ENCODE results near the gene KSR1.
"Not testable (repeated sequence)": the region's sequence is repeated elsewhere in the genome, so short reads cannot be mapped to it uniquely, and the experiment has no call there.

KSR1 gene

GRCh38 chr17:27496971-27497370 lies 40.7 kb downstream of the KSR1 start:
- no peak overlapping the region for H3K4me3 ChIP-seq (ENCODE audit: low read depth, low read length)
- TF ChIP-seq CTCF (IDR thresholded peaks at IDR 0.05; ENCODE audit: borderline replicate concordance, insufficient read depth, low read depth, low read length), result no peak

GRCh38 chr17:27497696-27498095 lies 41.4 kb downstream of the KSR1 start:
- H3K4me3 ChIP-seq (ENCODE audit: low read depth, low read length), result no peak overlapping the region
- TF ChIP-seq CTCF (IDR thresholded peaks at IDR 0.05; ENCODE audit: borderline replicate concordance, insufficient read depth, low read depth, low read length), result no peak

GRCh38 chr17:27498615-27499309 lies 42.5 kb downstream of the KSR1 start:
- no peak overlapping the region for H3K4me3 ChIP-seq (ENCODE audit: low read depth, low read length)
- no peak for TF ChIP-seq CTCF (IDR thresholded peaks at IDR 0.05; ENCODE audit: borderline replicate concordance, insufficient read depth, low read depth, low read length)

- H3K4me3 ChIP-seq (ENCODE audit: low read depth, low read length), result no peak overlapping the region
- no peak for TF ChIP-seq CTCF (IDR thresholded peaks at IDR 0.05; ENCODE audit: borderline replicate concordance, insufficient read depth, low read depth, low read length)
Observed at GRCh38 chr17:27499451-27500265, 43.4 kb downstream of the KSR1 start.

- not testable (repeated sequence) for H3K4me3 ChIP-seq (ENCODE audit: low read depth, low read length)
Observed at GRCh38 chr17:27501338-27501737, 45.1 kb downstream of the KSR1 start.

GRCh38 chr17:27502526-27503324 lies 46.5 kb downstream of the KSR1 start:
- TF ChIP-seq CTCF (IDR thresholded peaks at IDR 0.05; ENCODE audit: borderline replicate concordance, insufficient read depth, low read depth, low read length), result no peak
- H3K4me3 ChIP-seq (ENCODE audit: low read depth, low read length), result no peak overlapping the region

GRCh38 chr17:27503611-27504010 lies 47.4 kb downstream of the KSR1 start:
- no peak for TF ChIP-seq CTCF (IDR thresholded peaks at IDR 0.05; ENCODE audit: borderline replicate concordance, insufficient read depth, low read depth, low read length)
- H3K4me3 ChIP-seq (ENCODE audit: low read depth, low read length), result no peak overlapping the region

Data from GM12875 (cell line).